Stimulated activated CD4-positive, alpha-beta T cell treated with anti-CD3 and anti-CD28 coated beads, Interleukin-2, amount 100 ng/mL, for 4 hours (primary cell): ENCODE data around the gene ST3GAL3.

Experiments used
- DNase-seq: peaks from one replicate; pipeline ENCODE4 v3.0.0-alpha.2; 2020; ENCODE audit warnings: low read depth

ST3GAL3 gene

DNA sequence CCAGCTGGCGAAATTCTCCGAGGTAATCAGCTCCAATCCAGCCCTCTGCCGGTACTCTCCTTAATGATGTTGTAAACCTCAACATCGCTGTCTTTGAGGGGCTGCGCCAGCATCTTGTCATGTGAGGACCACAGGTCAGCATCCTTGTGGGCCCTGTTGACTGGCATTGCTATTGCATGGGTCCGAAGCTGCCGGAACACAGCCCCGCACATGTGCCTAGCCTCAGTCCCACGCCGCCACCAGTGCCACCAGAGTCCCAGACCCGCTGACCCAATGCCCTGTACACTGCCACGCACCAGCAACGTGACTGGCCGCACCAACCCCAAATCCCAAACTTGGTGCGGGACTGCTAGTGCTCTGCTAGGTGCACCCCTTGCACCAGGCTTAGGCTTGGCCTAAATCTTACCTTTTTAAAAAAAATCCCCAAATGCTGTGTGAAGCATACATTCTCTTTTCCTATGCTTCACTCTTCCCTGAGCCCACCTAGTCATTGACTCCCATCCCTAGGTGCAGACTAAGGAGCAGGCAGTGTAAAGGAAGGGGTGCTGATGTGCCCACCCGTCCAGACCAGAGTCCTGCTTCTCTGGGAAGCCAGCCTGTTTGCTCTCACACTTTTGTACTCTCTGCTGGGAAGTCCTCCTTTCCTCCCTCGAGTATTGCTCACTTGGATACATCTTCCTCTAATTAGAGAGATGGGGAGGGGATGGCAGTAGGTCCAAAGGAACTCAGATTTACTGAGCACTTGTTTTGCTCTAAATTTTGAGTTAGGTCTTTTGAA is 144.4 kb downstream of the ST3GAL3 start:
- no peak for DNase-seq

DNA sequence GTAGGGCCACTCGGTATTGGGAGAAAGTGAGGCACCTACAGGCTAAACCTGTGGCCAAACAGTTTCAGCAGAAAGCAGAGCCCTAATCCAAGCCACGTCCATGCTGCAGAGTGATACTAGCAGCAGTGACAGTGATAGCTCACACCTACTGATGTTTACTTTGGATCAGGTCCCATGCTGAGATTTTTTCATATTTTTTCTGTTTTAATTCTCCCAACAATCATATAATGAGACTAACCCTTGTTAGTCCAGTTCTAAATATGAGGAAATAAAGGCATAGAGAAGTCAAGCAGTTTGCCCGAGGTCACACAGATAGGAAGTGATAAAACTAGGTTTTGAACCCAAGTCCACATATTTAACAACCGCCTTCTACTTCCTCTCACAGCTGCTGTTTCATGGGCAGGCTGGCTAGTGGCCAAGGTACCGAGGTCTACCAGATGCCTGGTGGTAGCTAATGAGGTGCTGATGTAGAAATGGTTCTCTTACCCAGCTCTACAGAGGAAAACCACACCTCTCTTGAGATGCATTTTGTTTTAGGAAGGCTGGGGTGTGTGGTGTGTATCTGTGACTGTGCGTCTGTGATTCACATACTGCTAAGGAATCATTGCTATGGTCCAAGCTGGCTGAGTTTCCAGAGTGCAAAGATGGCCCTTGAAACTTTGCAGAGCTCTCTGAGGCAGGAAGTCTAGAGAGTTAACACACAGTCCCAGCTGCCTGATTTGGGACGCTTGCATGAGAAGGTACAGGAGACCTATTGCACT is 146.0 kb downstream of the ST3GAL3 start:
- no peak for DNase-seq

DNA sequence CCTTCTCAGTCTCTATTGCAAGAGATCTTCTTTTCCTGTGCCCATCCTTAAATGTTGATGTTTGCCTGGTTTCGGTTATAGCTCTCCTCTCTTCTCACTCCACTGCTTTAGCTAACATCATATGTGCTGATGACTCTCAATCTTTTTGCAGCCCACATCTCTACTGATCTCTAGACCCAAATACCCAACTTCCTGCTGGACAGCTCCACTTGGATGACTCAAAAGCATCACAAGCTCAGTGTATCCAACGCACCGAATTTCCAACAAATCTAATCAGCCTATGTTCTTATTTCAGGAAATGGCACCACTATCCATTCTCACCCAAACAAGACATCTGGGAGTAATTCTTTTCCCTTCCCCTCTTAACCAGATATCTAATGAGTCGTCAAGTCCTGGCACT is 147.1 kb downstream of the ST3GAL3 start:
- no peak for DNase-seq

DNA sequence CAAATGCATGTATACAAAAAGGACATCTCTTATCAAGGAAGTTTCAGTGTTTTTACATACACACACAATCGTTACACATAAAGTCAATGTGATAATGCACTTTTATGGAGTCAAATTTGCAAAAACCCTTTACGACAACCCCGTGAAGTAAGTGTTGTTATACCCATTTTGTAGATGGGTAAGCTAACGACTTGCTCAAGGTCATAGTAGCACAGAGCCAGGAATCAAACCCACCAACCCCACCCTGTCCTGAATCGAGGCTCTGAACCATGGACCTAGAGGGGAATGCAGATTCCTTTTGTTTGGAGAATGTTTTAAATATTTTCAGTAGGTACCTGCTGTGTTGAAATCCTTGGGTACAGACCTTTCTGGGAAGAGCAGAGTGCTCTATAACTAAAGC is 148.9 kb downstream of the ST3GAL3 start:
- DNase-seq = no peak

DNA sequence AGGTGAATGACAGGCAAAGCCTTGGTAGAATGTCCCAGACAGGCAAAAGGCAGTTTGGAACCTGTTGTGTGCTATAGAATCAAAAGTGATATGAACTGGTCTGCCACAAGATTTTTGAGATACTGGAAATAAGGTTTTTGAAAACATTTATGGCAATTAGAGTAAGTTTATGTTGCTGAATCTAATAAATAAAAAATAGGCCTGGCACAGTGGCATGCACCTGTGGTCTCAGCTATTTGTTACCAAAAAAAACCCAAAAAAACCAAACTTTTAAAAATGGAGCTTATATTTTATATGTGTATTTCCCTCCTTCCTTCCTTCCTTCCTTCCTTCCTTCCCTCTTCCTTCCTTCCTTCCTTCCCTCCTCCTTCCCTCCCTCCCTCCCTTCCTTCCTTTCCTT is 149.8 kb downstream of the ST3GAL3 start:
- DNase-seq = no peak

DNA sequence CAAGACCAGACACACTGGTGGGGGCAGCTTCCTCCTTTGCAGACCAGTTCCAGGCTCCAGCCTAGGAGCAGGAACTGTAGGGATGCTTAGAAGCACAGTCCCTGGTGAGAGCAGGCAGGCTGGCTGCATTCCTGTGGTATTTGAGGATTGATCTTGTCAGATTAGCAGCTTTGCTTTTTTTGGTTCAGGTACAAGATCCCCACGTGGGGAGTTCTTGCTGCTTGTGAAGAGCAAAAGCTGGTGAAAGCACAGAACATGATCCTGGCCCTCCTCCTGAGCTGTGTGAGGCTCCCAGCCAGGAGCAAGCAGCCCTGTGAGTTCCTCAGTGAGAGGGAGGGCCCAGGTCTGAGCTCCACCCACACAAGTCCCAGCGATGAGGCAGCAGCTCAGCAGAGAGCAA is 151.0 kb downstream of the ST3GAL3 start:
- no peak for DNase-seq

DNA sequence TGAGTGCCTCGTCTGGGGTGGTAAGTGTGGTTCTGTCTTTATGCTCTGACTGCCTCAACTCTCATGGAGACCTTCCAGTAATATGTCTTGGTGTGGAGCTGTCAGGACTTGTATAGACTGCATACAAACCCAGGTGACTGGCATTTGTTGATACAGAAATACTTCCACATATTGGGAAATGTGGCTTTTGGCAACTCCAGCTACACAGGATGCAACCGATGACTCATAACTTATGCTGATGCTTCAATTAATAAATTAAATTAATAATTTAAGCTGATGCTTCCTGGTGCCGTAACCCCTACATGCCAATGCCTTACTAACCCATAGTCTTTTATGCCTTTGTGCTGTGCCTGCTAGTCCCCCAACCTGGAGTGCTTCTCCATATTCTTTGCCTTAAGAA is 154.0 kb downstream of the ST3GAL3 start:
- DNase-seq = no peak

DNA sequence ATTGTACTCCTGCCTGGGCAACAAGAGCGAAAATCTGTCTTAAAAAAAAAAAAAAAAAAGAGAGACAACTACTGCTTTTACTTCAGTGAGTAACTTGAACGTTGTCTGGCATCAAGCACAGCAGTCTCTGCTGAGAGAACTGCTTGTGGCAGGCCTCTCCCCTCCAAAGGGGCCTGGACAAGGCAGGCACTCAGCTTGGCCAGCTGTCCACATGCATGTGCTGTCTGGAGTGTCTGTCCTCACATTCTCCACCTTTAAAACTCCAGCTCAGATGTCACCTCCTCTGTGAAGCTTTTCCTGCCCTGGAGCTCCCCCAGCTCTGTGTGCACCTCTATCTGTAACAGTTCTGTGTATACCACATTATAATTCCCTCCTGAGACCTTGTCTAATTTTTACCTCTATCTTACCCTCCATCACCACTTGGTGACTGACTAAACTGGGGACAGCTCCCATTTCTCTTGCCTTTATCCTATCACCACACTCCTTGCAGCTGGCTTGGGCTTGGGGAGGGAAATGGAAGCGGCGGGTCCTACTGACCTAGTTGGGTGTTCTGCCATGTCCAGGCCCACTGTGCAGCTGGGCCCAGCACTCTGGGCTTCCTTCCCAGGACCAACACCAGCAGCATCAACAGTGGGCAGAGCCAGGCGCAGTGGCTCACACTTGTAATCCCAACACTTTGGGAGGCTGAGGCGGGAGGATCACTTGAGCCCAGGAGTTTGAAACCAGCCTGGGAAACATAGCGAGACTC is 154.8 kb downstream of the ST3GAL3 start:
- no peak for DNase-seq

DNA sequence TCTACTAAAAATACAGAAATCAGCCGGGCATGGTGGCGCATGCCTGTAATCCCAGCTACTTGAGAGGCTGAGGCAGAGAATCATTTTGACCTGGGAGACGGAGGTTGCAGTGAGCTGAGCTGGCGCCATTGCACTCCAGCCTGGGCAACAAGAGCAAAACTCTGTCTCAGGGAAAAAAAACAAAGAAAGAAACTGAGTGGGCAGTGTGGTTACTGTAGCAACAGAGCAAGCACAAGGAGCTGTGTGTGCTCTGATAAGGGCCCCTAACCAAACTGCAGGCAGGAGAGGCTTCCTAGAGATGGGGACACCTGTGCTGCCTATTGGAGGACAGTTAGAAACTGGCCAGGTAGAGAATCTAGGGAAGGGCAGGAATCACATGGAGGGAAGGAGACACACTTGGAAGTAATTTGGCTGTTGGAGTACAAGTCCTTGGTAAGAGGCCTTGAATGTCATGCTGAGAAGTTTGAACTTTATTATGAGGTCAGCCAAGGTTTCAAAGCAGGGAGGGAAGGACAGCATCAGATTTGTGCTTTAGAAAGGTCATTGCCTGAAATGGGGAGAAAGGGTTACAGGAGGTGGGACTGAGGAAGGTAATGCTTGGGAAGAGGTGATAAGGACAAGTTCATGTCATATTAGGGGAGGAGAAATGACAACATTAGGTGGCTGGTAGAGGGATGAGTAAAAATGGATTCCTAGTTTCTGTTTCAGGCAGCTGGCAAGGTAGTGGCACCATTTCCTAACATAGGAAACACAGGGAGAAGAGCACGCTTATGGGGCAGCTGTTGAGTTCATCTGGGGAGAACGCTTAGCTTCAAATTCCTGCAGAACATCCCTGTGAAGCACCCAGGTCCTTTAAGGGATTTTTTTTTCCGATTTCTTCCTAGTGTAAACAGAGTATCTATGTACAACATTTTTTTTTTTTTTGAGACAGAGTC is 157.0 kb downstream of the ST3GAL3 start:
- DNase-seq = no peak

DNA sequence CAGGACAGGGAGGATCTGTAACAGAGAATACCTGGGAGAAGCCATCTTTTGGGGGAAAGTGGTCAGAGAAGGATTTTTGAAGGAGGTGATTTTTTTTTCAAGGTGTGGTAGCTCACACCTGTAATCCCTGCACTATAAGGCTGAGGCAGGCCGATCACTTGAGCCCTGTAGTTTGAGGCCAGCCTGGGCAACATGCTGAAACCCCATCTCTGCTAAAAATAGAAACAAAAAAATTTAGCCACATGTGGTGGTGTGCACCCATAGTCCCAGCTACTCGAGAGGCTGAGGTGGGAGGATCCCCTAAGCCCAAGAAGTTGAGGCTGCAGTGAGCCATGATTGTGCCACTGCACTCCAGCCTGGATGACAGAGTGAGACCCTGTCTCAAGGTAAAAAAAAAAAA is 158.9 kb downstream of the ST3GAL3 start:
- no peak for DNase-seq

DNA sequence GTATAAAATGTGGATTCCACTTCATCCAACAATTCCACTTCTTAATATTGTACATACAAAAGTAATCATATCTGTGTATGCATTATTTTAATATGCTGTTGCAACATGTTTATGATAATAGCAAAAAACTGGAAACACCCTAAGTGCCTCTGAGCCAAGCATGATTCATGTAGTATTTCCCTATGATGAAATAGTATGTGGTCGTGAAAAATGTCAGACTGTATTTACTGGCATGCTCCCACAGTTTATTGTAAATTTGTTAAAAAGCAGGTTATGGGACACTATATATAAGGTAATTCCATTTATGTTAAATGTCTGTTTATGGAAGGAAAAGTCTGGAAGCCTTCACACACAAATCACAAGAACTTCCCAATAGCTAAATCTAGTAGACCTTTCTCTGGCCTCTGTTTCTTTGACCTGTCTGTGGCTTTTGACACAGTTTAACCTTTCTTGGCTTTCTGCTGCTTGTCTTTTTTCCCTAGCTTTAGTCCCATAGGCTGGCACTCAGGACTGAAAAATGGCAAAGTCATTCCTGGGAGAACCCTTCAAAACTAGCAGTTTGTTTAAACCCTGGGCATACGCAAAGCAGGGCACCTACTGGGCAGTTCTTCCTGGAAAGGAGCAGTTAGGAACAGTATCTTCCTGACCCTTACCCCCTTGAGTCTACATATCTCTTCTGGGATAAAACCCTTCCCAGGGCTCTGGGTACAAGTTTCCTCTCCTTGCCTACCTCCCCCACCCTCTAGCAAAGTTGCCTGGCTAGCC is 160.8 kb downstream of the ST3GAL3 start:
- no peak for DNase-seq

DNA sequence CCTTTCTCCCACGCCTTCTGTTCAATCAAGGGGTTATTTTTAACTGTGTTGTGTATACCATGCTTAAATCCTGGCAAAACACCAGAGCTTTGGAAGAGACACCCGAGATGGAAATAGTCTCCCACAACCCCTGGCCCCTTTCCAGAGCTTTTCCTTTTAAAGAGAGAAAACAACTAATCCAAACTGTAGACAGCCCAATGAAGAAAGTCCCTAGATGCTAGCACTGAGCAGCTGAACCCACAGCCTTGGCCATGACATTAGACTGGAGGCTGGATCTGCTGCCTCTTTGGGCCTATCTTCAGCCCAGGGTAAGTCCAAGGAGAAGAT is 161.4 kb downstream of the ST3GAL3 start:
- DNase-seq = no peak

DNA sequence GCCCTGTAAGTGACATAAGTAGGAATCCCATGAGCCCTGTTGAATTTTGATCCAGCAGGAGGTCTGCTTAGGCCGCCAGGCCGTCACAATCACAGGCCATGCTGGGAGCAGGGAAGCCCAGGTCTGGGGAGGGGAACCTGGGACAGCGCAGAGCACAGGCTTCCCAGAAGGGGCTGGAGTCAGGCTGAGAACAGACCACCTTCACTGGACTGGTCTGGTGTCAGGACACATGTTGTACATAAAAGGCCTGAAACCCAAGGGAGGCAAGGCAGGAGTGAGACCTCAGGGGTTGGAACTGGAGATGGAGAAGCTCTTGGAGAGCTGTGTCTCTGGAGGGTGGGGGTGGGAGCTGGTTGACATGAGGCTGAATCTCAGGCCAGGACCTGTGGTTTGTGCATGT is 163.0 kb downstream of the ST3GAL3 start:
- no peak for DNase-seq

DNA sequence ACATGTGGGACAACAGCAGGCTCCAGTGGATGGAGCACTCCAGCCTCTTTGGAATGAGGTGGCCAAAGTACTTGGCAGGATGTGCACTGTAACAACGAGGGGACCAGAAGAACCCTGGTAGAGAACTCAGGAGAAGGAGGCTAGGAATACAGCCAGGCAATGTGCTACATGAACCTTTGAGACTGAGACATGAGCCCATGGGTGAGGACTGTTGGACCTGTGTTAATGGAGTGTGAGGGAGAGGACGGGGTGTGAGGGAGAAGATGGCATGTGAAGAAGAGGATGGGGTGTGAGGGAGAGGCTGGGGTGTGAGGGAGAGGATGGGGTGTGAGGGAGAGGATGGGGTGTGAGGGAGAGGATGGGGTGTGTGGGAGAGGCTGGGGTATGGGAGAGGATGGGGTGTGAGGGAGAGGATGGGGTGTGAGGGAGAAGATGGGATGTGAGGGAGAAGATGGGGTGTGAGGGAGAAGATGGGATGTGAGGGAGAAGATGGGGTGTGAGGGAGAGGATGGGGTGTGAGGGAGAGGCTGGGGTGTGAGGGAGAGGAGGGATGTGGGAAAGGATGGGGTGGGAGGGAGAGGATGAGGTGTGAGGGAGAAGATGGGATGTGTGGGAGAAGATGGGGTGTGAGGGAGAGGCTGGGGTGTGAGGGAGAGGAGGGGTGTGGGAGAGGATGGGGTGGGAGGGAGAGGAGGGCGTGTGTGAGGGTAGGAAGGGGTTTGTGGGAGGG is 164.0 kb downstream of the ST3GAL3 start:
- DNase-seq = no peak

DNA sequence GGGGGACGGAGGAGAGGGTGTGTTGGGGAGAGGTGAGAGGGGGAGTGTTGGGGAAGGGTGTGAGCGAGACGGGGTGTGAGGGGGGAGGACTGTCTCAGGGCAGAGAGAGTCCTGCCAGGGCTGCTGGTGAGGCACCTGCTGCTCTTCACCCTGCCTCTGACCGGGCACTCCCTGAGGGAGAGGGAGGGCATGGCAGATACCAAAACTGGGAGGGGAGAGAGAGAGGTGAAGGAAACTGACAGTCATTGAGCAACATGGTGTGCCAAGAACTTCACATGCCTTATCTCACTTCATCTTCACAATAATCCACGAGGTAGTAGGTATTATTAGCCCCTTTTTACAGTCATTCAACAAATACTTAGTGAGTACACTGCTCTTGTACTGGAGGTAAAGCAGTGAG is 164.9 kb downstream of the ST3GAL3 start:
- DNase-seq = no peak

DNA sequence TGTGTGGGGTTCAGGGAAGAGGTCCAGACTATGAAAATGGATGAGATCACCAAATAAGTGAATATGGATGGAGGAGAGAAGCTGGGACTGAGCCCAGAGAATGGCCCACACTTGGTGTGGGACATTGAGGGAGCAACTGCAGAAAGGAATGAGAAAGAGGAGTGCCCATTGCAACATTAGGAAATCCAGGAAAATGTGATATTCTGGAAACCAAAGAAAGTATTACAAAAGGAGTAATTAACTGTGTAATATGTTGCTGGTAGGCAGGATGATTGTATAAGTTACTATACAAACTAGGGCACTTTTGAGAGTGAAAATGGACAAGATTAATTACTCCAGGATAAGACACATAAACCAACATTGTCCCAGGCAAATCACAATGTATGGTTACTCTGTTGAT is 166.5 kb downstream of the ST3GAL3 start:
- DNase-seq = no peak

DNA sequence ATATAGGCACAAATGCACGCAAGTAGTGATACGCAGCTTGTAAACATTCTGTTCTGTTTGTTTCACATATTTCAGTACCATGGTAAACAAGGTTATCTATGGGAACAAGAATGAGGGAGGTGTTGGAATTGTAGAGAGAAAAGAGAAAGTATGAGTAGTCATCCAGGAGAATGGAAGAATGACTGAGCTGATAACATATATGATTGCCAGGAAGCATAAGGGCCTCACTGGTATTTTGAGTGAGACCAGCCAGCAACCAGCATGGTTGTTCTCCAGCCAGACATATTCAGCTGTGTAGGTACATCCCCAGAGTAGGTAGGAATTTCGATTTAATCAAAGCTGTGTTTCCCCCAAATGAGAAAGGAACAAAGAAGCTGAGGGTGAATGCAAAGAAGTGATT is 167.4 kb downstream of the ST3GAL3 start:
- DNase-seq = no peak

DNA sequence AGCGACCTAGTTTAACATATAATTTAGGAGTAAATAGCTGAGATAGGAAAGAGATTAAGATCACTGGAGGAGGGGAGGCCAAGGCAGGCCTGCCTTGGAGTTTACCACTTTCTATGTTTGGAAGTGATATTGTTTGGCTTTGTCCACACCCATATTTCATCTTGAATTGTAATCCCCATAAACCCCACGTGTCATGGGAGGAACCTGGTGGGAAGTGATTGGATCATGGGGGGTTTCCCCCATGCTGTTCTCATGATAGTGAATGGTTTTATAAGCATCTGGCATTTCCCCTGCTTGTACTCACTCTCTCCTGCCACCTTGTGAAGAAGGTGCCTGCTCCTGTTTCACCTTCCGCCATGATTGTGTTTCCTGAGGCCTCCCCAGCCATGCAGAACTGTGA is 168.0 kb downstream of the ST3GAL3 start:
- DNase-seq = no peak

DNA sequence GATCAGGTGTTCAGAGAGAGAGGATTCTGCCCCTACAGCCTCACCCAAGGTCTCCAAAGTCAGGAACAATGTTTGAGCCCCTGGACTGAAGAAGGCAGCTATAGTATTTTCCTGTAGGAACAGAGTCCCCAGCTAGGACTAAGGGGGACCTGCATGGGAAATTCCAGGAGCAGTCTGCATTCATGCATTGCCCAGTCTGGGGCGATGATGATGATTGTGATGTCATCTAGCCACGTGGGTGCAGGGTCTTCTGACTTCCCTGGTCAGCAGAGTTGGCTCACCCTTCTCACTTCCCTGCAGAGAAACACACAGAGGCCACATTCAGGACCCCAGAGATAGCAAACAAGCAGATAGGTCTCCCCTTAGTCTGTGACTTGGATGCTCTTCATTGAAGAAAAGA is 169.8 kb downstream of the ST3GAL3 start:
- DNase-seq = no peak

DNA sequence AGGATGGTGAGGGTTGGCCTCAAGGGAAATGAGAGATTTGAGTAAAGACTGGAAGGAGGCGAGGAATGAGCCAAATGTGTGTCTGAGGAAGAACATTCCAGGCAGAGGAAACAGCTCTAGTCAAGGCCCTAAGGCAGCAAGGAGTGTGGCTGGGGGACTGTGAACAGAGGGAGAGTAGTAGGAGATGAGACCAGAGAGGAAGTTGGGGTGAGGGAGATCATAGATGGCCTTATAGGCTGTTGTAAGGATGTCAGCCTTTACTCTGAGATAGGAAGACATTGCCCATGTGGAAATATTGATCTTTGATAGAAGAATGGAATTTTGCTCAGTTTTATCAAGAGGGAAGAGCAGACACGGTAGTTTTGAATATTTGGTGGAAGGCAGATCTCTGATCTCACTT is 171.1 kb downstream of the ST3GAL3 start:
- DNase-seq = no peak

DNA sequence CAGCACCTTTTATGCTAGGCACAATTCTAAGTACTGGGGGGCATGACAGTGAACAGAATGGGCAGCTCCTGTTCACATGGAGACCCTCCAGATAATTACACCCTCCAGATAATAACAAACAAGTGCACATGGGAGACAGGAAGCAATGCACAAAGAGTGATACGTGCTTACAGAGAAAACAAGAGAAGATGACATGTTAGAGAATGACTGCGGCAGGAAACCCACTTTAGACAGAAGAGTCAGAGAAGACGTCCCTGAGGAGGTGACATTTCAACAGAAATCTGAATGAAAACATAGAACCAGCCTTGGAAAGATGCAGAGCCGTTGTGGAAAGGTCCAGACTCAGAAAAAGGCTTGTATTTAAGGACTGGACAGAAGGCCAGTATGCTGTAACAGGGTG is 171.5 kb downstream of the ST3GAL3 start:
- no peak for DNase-seq
